Ramos (cell line): ENCODE results near the gene DESI2.

Experiments used
- in situ Hi-C: fragments of 300-500 bp; cut with MboI; formaldehyde crosslinking; loops from one replicate; pipeline ENCODE4 v1.14.3; 2022; ENCODE audit warnings: low sequenced_read_pairs; ENCODE audit not compliant: unreplicated experiment

Gene DESI2

DNA sequence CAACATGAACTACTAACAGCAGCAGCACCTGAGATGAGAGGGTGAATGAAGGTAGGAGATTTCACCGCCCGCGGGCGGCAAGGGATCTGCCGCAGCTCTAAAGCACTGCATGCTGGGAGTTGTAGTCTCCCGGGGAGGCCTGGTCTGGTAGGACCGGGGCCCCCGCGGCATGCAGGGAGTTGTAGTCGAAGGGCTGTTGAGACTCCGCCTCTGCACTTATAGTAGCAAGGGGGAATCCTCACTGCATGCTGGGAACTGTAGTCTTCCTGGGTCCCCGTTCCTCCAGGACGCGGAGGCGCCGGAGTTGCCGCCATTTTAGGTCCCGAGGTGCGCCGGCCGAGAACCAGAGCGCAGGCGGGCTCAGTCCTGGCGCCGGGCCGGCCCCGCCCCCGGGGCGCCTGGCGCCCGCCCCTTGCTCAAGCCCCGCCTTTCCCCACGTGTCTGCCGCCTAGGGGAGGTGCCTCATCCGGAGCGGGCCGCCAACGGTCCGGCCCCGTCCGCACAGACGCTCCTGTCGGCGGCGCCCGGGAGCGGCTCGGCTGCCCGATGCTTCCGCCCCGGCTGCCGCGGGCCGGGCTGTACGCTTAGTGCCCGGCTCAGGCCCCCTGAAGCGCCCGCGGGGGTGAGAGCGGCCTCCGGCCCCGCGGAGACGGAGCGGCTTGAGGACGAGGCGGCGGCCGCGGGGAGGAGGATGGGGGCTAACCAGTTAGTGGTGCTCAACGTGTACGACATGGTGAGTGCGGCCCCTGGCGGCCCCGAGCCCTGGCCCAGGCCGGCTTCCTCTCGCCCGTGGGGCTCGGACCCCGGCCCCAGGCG is at the start of gene DESI2:
DESI2 (plus strand) TSS at position 504 of the 816 bp plus-strand sequence; CDS start at position 692, 188 bp downstream.
- in situ Hi-C loops = loop anchor here (10.0 kb wide), 1 partner anchor 198 kb away; the partner anchor contains the start of gene ADSS2

DNA sequence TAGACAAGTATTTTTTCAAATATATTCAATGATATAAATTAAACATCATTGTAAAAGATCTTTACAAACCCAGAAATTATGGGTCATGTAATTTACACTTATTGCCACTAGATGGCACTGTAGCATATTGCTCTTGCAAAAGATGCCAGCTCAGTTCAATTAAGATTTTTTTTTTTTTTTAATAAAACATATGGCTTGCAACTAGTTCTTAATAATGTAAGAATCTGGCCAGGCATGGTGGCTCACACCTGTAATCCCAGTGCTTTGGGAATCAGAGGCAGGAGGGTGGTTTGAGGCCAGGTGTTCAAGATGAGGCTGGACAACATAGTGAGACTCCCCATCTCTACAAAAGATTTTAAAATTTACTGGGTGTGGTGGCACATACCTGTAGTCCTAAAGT is 49.4 kb upstream of the DESI2 start:
- in situ Hi-C loops = loop anchor here (5.0 to 10.0 kb wide), 2 partner anchors 194 to 441 kb away; no protein-coding TSS in a partner anchor

DNA sequence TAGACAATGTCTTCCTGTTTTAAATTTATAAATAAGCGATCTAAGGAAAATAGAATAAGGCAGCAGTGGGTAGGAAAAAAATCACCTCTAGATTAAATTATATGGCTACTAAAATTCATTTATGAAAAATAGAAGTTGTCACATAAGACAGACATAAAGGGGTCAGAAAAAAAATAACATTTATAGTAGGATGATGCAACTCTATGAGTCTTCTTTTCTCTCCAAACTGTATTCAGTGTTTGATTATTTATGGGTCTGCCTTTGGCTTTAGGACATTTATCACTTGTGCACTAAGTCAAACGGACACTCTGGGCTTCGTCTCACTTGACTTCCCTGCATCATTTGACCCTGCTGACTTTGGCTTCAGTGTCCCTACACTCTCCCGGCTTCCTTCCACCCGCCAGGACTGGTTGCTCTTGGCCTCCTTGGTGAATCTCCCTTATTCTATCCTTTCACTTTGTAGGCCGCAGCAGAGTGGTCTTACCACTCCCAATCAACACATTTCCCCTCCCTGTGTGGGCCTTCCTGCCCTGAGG is 47.0 kb upstream of the DESI2 start:
- in situ Hi-C loops = loop anchor here (10.0 kb wide), 1 partner anchor 439 kb away; no protein-coding TSS in a partner anchor

DNA sequence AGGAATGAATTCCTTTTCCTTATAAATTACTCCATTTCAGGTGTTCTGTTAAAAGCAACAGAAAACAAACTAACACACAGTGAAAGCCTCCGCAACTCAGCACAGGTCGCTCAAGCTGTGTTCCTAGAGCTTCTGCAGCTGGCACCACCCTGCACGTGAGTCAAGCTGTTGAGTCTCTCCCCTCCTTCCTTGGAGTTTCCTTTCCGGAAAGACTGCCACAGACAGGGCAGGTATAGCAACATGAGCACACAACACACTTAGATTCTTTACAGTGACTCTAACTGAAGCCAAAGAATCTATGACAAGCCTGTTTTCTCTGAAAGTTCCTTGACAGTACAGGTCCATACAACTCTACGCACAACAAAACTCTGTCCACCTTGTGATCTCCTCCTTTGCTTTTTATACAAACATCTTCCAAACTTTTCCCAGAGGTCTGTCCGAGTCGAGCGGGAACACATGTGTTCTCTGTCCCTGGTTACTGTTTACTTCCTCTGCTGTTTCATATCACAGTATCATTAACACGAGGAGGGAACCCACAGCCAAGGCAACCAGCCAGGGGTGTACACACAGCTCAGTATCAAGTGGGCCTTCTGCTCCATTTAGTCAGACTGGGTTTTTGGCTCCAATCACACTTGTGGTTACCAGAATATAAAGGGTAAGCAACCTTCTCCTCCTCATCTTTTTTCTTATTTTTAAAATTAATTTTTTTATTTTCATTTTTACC is 38.7 kb upstream of the DESI2 start:
- in situ Hi-C loops = no loop called here

DNA sequence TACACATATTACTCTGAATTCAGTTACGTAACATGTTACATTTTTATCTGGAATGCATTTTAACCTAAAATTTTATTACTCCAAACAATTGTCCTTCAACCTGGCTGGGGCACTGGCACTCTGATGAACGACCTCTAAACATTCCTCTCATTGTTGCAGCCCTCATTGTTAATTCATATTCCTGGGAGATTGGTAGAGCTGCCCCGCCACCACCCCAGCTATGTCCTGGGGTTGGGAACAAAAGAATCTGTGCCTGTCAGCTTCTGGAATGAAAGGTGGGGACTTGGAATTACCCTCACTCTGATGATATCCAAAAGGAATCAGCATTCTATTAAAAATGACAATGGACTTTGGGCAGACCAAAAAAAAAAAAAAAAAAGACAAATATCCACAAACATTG is 38.0 kb upstream of the DESI2 start:
- in situ Hi-C loops = no loop called here

DNA sequence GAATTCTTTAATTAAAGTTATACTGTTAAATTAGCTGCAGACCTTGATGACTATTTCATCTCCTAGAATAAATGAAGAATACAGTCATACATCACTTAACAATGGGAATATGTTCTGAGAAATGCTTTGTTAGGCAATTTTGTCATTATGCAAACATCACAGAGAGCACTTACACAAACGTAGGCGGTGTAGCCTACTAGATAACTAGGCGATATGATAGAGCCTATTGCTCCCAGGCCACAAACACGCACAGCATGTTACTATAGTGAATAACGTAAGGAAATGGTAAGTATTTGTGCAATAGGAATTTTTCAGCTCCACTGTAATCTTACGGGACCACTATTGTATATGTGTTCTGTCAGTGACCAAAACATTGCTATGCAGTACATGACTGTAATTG is 37.6 kb upstream of the DESI2 start:
- in situ Hi-C loops = no loop called here

DNA sequence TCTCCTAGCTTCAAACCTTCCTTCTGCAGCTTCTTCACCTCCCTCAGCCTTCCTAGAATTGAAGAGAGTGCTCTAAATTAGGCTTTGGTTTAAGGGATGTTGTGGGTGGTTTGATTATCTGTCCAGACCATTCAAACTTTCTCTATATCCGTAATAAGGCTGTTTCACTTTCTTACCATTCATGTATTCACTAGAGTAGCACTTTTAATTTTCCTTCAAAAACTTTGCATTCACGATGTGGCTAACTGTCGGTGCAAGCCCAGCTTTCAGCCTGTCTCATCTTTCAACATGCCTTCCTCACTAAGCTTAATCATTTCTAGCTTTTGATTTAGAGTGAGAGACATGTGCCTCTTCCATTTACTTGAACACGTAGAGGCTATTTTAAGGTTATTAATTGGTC is 26.2 kb upstream of the DESI2 start:
- in situ Hi-C loops = no loop called here

DNA sequence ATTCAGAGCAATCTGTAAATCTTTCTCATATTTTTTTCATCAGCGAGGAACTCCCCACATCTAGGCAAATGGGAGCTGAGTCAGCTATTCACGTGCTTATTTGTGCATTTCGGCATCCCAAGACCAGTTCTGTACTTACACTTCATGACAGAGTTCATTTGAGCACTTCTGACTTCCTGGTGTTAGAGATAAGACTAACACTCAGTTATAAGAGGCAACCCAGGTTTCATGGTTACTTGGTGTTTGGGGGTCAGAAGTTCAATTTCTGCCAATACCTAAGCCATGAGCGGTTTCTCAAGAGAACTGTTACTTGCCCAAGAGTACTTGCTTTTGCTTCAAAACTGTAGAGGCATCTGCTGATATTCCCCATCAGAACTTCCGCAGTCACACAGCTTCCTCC is 24.1 kb upstream of the DESI2 start:
- in situ Hi-C loops = no loop called here

DNA sequence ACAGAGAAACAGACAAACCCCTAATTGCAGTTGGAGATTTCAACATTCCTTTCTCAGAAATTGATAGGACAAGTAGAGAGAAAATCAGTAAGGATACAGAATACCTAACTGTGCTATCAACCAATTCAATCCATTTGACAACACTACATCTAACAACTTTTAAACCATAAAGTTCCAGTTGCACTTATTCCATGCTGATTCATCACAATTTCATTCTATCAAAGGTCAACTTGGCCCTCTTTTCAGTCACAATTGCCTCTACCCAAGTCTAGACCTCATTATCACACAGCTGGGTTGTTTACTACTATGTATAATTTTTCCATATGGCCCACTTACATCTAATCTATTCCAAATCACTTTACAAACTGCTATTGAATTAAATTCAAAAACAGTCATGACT is 19.8 kb upstream of the DESI2 start:
- in situ Hi-C loops = no loop called here

DNA sequence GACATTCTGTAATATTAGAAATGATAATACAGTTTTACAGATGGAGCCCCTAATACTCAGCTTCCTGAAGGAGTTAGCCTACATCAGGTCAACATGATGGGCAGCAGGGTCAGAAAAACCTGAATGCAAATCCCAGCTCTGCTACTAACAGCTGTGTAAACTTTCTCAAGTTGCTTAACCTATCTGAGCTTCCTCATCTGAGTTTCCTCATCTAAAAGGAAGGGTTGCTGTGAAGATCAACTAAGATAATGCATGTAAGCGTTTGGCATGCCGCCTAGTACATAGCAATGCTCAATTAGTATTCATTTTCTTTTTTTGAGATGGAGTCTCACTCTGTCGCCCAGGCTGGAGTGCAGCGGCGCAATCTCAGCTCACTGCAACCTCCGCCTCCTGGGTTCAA is 18.4 kb upstream of the DESI2 start:
- in situ Hi-C loops = no loop called here

DNA sequence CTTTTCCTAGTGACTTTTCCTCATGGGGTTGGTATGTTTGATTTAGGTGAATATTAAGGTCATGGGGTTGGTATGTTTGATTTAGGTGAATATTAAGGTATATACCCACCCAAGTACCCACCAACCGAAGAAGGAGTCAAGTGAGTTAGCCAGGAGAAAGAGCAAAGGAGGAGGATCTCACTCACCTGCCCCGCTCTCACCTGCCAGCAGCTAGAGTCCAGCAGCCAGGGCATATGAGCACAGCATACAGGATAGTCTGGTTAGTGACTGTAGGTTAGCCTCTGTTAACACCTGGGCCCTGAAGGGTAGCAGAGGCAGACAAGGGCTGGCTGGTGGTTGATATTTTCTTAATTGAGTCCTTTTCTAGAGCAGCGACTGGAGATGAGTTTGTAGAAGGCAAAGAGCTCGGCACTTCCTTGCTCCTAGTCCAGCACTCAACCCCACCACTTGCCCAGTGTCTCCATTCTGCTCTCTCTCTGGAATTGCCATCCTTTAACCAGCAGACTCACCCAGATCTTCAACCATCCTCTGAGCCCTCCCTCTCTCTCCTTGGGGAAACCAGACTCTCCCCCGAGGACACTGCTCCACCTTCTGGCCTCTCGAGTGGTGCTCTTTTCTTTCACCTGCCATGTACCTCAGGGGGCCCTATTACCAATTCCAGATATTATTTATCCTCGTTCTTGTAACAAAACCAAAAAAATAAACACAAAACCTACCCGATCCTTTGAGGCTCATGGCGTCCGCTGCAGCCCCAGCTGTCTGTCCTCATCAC is 16.3 kb upstream of the DESI2 start:
- in situ Hi-C loops = no loop called here

DNA sequence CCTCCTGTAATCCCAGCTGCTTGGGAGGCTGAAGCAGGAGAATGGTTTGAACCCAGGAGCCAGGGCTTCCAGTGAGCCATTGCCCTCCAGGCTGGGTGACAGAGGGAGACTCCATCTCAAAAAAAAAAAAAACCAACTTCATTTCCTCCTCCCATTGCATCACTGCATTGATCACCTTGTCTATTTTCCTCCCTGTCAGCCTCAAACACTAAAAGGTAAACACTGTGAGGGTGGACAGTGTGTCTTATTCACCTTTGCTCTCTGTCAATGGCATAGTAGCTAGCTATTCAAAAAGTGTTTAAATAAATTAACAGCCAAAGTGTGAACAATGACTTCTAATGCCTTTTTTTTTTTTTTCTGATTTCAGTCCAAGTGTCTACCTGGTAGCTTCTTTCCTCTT is 13.4 kb upstream of the DESI2 start:
- in situ Hi-C loops = no loop called here

DNA sequence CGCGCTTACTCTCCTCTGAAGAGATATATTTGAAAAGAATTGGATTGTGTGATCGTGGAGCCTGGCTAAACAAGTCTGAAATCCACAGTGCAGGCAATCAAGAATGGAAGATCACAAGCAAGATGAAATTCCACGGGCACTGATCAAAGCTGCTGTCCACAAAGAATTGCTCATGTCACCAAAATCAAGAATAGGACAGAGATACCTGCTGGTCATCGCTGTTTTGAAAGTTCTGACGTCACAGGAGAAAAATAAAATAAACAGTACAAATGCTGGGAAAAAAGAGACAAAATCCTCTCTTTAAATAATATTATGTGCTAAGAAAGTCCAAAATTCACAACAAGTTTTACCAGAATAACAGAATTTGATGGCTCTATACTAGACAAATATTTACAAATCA is 12.0 kb upstream of the DESI2 start:
- in situ Hi-C loops = no loop called here

DNA sequence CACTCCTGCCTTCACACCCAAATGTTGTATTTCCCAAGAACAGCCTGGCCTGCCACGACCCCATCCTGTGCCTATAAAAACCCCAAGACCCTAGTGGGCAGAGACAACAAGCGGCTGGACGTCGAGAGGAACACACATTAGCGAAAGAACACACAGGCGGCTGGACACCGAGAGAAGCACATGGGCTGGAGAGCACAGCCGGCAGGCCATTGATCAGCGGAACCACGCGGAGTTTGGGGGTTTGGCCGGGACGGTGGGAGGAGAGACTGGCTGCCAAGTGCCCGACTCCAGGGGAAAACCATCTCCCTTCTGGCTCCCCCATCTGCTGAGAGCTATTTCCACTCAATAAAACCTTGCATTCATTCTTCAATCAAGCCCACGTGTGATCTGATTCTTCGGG is 10.4 kb upstream of the DESI2 start:
- in situ Hi-C loops = no loop called here

DNA sequence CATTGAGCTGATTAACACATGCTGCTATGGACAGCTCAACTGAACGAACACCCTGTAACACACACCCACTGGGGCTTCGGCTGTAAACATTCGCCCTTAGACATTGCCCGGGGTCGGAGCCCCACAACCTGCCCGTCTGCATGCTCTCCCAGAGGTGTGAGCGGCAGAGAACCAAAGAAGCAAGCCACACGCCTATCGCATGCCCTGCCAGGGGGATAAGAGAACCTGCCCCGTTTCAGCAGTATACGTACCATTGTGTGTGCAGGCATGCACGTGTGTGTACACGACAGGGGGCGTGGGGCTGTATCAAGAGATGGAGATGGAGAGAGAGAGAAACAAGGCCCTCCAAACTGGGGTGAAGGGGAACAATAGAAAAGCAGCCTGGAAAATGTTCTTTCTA is 9.9 kb upstream of the DESI2 start:
- in situ Hi-C loops = no loop called here

DNA sequence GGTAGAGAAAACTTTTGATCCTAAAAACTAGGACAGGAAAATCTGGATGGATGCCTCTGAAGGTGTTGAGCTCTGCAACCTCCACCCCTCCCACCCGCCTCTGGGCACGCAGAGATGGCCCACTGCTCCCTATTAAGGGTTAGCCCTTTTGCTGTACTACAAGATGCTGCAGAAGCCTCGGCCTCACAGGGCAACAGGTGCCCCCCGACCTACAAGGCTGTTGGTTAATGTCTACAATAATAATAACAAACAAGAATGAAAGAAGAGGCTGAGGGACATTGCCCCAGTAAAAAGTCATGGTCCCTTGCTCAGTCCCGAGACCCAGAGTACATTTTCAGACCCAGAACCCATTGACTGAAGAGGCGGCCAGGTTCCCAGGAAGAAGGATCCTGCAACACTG is 7.5 kb upstream of the DESI2 start:
- in situ Hi-C loops = no loop called here

DNA sequence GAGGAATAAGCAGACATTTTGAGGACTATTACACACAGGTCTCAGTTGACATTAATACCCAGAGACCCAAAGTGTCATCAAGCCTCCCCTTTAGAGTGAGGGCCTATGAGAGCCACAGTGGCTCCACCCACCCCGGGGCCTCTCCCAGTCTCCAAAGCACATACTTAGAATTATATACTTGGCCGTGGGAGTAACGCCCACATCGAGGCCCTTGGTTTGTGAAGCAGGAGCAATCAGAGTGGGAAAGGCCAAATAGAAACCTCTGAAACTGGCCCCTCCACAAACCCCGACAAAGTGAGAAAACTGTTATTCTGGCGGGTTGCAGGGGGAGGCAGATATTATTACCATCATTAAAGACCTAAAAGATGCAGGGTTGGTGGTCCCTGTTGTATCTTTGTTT is 7.0 kb upstream of the DESI2 start:
- in situ Hi-C loops = no loop called here

DNA sequence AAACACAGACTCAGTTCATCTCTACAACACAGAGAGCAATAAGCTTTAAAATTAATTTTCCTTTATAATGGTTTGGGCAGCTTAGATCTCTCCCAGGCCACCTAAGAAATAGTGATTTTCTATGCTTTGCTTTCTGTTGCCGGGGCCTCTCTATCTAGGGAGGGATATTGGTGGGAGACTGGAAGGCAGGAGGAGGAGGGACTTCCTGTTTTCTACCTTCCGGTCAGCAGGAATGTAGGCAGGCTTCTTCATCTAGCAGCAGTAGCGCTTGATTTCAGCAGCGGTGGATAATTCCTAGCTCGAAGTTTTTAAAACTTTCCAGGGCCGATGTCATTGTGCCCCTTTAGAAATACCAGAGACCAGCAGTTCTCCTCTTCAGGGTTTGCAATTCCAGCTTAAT is 5.1 kb upstream of the DESI2 start:
- in situ Hi-C loops = no loop called here

DNA sequence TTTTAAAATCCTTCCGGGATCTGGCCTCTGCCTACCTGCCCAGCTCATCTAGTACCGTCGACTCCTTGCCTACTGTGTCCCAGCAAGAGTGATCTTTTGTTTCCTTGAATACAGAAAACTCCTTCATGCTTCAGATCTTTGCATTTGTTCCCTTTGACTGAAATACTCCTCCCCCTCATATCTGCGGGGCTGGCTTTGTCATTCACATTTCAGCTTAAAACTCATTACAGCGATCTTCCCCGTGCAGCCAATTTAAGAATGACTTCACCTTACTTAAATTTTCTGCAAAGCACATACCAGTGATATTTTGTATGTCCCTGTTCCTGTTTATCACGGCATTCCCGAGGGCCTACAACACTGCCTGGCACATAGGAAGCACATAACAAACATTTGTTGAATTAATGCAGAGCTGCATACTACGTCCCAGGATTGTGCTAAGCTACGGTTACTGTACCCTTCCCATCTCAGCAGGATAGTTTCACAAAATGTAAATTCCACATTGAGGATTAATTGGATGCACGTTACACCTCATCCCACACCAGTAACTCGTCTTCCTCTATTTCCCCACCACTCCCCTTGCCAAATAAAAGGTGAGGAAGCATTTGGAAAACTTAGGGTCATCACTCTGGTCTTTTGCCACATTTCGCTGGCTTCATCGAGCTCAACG is 837 bp upstream of the DESI2 start:
- in situ Hi-C loops = loop anchor here (10.0 kb wide), 1 partner anchor 197 kb away; the partner anchor contains the start of gene ADSS2
